Embryonic facial prominence (tissue), 1 donor: Measurements from ENCODE around the gene SYNE2.

ENCODE experiments used
- DNase-seq: peaks from one replicate; pipeline ENCODE4 v3.0.0-alpha.2; 2016; ENCODE audit errors: extremely low spot score

The SYNE2 gene

GRCh38 chr14:64215274-64215673 is 362.5 kb downstream of the SYNE2 start:
- DNase-seq: no peak

GRCh38 chr14:64215978-64216377 is 363.2 kb downstream of the SYNE2 start:
- no peak for DNase-seq

GRCh38 chr14:64217308-64217707 is 364.5 kb downstream of the SYNE2 start:
- no peak for DNase-seq

GRCh38 chr14:64217834-64218233 is 365.0 kb downstream of the SYNE2 start:
- DNase-seq: no peak

- DNase-seq: no peak
Observed at GRCh38 chr14:64218344-64219240, 365.8 kb downstream of the SYNE2 start.

GRCh38 chr14:64220056-64220455 is 367.3 kb downstream of the SYNE2 start:
- DNase-seq: no peak

- DNase-seq: no peak
Observed at GRCh38 chr14:64220466-64220865, 367.7 kb downstream of the SYNE2 start.

- DNase-seq: no peak
Observed at GRCh38 chr14:64221391-64222003, 368.7 kb downstream of the SYNE2 start.

GRCh38 chr14:64225151-64225757 is 372.4 kb downstream of the SYNE2 start:
- DNase-seq: no peak

GRCh38 chr14:64227856-64228255 is 375.1 kb downstream of the SYNE2 start:
- no peak for DNase-seq

- DNase-seq: no peak
Observed at GRCh38 chr14:64229489-64229888, 376.7 kb downstream of the SYNE2 start.

GRCh38 chr14:64232095-64232838 is 379.5 kb downstream of the SYNE2 start:
- DNase-seq: no peak

- no peak for DNase-seq
Observed at GRCh38 chr14:64232944-64233343, 380.1 kb downstream of the SYNE2 start.

- DNase-seq: no peak
Observed at GRCh38 chr14:64233531-64234190, 380.9 kb downstream of the SYNE2 start.

- DNase-seq: no peak
Observed at GRCh38 chr14:64234877-64235651, 382.3 kb downstream of the SYNE2 start.

- no peak for DNase-seq
Observed at GRCh38 chr14:64235652-64236640, 383.1 kb downstream of the SYNE2 start.

- DNase-seq: no peak
Observed at GRCh38 chr14:64238049-64238448, 385.2 kb downstream of the SYNE2 start.

GRCh38 chr14:64238631-64239030 is 385.8 kb downstream of the SYNE2 start:
- DNase-seq: no peak

GRCh38 chr14:64244279-64244678 is 391.5 kb downstream of the SYNE2 start:
- DNase-seq: no peak

GRCh38 chr14:64245491-64245890 is 392.7 kb downstream of the SYNE2 start:
- no peak for DNase-seq
